ENCODE measurements around the gene ESPNL.

GRCh38 chr2:238055841-238056240 is 44.3 kb upstream of the ESPNL start:
- TF ChIP-seq CTCF (IDR thresholded peaks at IDR 0.05) (no peak), POLR2A (IDR thresholded peaks at IDR 0.05) (no peak), EP300 (IDR thresholded peaks at IDR 0.05) (no peak)
